Stimulated activated CD8-positive, alpha-beta memory T cell treated with anti-CD3 and anti-CD28 coated beads, Interleukin-15, amount 100 ng/mL, for 1 hour (primary cell): ENCODE results near the gene HS3ST5.
"Not testable (repeated sequence)": the region's sequence is repeated elsewhere in the genome, so short reads cannot be mapped to it uniquely, and the experiment has no call there.

Experiments used
- DNase-seq: peaks from one replicate; pipeline ENCODE4 v3.0.0-alpha.2; 2020; ENCODE audit warnings: low read depth

HS3ST5 gene

DNA sequence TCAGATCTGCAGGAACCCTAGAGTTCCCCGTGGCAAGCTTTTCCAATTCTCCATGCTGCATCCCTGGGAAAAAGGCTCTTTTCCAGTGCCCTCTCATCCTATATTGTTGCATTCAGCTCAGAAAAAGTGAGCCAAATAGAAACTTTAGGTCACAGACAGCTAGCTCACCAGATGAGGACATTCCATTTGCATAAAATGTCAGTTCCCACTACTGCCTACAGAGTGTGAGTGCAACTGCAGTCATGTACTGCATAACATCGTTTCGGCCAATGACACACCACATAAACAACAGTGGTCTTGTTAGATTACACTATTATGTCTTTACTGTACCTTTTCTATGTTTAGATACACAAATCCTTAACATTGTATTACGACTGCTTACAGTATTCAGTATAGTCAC, 8.6 kb downstream of the HS3ST5 start:
- DNase-seq, result no peak

DNA sequence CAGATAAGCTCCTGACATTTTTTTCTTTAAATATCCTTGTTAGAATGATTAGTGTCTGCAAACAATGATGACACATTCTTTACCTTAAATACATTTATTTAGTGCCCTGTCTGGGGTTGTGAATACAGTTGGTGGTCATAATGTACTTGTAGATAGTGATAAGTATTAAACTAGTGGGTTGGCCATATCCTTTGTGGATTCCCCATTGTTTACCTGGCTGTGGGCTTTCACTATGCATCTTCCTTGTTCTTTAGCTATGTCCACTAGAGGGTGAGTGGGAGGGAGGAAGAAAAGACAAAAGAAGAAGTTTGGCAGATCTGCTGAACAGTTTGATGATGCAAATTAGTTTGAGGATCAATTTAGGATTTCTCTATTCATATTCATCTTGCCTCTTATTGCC, 15.7 kb downstream of the HS3ST5 start:
- DNase-seq, result no peak

DNA sequence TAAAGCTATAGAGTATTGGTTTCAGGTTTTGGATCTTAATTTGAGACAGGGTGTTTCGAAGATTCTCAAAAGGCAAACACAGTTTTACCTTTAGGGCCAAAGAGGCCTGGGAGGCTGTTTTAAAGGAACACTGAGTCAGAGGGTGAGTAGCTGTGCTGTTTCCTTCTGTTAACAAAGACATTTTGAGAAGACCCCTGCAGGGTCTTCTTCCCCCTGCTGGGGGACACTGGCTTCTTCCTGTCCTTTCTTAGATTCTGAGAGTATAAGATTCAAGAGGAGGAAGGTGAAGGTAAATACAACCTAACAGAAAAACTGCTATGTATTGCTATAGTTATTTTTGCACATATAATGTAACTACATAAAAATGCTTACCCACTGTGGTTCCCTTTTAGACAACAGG, 19.0 kb downstream of the HS3ST5 start:
- no peak for DNase-seq

DNA sequence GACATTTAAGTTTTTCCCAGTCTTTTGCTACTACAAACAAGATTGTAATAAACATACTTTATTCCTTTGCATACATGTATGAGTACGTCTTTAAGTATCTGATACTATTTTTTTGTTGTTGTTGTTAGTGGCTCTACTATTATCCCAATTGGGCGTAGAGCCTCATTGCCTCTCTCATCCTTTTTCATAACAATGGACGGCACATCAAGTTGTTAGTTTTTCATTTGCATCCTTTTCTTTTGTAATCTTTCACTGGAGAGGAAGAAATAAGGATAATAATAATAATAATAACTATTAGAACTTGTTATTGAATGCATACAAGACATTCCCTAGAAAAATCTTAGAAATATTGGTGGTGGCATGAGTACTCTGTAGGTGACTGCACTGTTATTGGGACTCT, 23.1 kb downstream of the HS3ST5 start:
- no peak for DNase-seq

DNA sequence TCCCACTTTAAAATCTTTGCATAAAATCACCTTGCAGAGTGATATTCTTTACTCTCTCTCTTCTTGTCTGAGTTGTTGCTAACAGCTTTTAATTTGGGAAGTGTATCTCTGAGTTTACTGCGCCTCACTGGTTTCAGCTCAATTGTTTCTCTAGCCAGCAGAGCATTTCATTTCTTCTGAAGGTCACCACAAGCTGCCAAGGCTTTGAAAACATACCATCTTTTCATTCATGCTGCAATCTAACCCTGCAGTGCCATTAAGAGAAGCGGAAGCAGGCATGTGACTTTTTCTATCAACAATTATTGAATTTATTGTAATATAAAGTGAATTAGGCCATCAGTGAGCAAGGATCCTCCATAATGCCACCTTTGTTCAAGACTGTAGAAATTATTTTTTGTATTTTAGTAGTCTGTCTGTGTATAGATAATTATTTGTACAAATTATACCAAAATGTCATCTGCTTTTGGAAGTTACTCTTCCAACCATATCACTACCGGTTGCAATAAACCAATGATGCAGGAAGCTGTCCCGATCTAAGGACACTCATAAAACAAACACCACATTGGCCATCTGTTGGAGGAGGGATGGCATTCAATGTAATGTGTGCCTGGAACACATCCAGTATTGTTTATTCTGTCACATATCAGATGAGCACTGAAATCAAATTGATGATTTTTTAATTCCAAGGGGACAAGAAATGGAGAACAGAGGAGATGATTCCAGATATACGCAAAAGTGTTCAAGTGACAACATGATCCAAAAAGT, 26.8 kb downstream of the HS3ST5 start:
- DNase-seq, result no peak

DNA sequence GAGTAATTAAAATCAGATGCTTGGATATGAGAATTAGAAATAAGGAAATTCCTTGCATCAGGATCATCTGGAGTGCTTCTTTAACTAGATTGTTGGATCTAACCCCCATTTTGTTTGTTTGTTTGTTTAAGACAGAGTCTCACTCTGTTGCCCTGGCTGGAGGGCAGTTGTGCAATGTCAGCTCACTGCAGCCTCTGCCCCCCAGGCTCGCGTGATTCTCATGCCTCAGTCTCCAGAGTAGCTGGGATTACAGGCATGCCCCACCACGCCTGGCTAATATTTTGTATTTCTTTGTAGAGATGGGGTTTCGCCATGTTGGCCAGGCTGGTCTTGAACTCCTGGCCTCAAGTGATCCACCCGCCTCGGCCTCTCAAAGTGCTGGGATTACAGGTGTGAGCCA, 29.0 kb downstream of the HS3ST5 start:
- not testable (repeated sequence) for DNase-seq

DNA sequence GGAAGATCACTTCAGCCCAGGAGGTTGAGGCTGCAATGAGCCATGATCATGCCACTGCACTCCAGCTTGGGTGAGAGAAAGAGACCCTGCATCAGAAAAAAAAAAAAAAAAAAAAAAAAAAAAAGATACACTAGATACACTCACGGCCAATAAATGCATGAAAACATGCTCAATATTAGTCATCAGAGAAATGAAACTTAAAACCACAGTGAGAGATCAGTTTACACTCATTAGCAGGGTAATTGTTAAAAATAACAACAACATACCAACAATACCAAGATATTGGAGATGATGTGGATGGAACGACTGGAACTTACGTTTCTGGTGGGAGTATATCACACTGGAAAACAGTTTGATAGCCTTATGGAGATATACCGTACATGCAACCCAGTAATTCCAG, 29.9 kb downstream of the HS3ST5 start:
- no peak for DNase-seq

DNA sequence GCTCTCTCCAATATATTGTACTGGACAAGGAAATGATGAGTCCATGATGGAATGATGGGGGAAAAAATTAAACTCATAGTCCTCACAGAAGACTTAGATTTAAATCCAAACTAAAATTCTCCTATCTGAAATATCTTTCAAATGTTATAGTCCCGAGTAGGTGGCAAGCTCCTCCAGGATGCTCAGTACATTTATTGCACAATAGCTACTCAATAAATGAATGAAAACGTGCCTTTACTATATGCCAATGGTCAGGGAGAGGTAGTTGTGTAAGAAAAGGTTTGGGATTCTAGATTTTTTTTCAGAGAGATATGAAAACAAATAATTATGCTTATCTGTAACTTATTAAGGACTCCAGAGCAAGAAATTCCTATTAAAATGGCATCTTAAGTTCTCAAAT, 32.8 kb downstream of the HS3ST5 start:
- no peak for DNase-seq

DNA sequence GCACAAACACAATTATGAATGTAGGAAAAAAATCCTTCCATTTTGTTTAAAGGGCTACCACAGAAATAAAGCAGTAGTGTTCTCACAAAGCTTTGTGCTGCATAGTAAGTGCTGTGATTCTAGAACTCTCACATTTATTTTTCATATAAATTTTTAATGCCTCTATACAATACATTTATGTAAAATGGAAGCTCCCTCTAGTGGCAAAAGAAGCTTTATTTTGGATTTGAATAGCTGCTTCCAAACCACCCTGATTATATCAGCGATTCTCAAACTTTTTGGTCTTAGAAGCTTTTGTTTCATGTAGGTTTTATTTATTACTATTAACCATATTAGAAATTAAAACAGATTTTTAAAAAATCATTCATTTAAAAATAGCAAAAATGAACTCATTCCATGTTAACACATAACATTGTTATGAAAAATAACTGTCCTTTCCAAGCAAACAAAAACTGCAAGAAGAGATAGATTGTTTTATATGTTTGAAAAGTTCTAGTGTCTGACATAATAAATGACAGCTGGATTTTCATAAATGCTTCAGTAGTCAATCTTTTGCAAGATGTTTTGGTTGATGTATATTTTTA, 38.4 kb downstream of the HS3ST5 start:
- DNase-seq, result no peak

DNA sequence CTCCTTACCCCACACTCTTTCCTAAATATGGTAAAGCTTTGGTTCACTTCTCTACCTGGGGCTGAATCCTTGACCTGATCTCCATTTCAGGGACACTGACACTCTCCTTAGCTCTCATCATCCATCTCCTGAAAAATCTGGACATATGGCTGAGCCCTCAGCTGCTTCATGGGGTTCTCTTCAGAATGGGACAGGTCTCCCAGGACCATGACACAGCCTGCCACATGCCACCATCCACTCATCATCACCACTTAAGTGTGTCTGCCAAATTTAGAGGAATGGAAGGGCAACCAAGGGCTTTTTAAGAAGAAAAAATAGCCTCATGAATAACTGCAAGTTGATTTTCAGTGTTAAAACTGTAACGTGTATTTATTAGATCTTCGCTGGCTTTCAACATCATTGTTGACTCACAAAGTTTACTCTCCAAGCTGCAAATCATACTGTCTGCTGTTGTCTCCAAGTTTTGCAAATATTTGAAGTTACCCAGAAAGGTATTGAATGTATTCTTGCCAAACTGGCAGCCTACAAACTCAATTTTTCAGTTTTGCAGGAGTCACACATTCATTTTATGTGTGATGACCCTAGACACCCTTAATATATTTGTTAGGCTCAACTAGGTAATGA, 41.1 kb downstream of the HS3ST5 start:
- DNase-seq, result no peak

DNA sequence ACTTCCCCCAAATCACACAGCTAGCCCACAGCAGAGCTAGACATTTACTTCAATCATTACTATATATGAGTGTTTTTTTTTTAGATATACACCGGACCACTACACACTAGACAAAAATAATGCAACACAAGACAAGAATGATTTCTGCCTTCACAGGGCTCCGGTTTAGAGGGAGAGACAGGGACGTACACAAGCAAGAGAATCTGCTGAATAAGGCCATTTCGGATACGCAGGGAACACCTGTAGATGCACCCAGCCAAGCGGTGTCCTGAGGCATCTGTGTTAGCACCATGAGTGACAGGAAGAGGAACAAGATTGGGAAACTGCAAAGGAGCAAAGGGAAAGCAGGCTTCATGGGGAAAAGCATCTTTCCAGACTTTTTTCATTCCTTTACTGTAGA, 45.7 kb downstream of the HS3ST5 start:
- DNase-seq, result no peak

DNA sequence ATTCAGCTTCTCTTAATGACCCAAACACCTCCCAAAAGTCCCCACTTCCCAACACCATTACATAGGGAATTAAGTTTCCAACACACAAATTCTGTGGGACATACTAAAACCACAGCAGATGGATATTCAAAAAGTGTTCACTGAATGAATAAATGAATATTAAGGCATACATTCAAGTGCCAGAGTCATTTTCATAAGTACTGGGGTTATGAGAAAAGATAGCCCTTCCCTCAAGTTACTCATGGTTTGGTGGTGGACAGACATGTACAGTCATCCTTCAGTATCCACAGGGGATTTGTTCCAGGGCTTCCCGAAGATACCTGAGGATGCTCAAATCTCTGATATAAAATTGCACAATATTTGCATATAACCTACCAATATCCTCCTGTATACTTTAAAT, 50.4 kb downstream of the HS3ST5 start:
- DNase-seq, result no peak

DNA sequence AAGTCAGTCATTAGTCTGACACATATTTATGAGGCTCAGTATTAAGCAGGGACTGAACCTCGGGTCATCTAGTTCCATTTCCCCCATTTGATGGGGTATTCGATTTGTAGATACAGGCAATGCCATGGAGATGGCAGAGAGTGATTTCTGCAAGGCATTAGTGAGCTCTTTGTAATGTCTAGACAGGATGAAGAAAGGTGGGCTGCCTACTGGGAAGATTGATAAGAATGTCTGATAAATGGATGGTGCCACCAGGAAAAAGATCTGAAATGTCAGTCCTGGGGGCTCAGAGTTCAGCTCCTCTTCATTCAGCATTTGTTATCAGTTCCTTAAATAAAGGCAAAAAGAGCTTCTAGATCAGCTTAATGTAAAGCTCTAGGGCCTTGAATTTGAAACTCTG, 51.4 kb downstream of the HS3ST5 start:
- no peak for DNase-seq

DNA sequence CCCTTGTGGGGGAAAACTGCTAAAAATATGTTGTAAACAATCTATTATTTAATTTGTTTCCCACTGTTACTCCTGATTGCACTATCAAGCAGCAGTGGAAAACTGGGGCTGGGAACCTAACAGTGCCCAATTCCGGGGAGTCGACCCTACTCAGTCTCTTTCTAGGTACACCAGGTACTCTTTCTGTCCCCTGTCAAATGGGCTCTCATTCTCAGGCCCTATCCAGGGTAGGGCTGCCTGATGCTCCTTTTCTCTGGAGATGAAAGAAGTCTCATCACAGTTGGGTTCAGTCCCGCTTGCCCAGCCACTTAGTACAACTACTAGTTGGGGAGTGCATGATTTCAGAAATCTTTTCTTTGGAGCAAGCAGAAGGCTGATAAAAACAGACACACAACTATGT, 52.0 kb downstream of the HS3ST5 start:
- no peak for DNase-seq

DNA sequence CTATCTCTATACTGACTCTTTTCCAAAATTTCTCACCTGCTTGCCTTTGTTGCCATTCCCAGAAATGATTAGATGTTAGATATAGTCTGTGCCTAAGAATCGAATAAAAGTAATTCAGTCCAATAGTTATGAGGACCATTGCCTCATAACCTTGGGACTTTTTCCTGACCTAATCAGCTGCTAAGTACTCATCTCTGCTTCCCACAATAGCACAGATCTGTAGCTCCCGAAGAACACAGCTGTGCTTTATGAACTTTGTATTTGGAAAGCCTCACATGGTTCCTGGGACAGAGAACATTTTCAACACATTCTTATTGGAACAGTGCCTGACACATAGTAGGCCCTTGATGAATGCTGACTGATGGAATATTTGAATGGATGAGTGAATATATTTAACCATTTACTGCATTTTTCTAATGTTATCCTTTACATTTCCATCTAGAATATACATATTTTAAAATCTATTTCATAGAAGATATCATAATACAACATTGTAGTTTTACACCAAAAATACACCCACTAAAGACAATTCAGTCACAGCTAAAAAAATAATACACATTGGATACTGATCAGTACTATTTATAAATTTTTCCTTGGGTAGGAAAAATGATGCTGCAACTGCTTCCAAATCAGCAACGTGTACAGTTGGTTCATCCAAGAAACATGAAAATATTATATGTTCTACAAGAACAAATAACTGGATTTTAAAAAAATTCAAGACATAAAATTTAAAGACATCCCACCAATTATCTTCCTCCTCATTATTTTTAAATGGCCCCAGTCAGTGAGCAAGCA, 53.9 kb downstream of the HS3ST5 start:
- DNase-seq, result no peak

DNA sequence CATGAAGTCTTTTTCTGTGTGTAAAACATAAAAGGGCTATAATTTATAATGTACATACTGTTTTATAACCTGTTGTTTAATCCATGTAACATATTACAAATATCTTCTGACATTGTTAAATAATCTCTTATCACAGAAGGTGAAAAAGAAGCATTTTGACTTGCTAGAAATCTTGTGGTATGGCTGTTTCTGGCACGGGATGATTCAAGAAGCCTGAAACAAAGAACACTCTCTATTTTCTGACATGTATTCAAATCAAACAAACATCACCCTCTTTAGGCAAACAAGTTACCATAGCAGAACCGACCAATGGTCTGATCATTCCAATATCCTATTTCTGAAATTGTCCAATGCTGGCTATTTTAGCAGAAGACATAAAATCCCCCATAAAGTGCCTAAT, 55.4 kb downstream of the HS3ST5 start:
- DNase-seq, result no peak

DNA sequence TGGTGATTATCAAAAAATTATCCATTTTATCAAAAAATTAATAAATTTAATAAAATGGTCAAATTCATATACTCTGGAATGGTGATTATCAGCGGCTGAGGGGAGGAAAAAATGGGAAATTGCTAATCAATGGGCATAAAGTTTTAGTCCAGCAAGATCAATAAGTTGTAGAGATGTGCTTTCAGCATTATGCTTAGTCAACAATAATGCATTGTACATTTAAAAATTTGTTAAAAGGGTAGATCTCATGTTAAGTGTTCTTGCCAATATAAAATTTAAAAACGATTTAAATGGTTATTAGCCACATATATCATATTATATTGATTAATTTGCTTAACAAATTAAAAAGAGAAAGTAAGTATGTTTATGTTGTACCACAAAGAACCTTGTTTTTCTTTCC, 56.6 kb downstream of the HS3ST5 start:
- no peak for DNase-seq

DNA sequence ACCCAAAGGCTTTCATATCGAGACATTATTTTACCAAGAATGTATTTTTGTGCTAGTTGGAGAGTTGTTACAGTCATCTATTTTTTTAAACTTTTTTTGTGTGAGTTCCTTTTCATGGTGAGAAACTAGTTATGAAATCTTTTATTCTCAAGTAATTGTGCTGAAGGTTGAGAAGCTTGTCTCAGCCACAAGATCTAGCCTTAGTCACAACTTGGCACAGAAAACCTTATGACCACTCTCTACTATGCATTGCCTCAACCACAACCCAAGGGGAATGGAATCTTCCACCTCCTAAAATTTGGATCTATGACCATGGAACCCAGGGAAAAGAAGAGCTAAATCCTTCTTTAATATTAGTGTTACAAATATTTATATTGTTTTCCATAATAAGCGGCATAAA, 58.5 kb downstream of the HS3ST5 start:
- no peak for DNase-seq

DNA sequence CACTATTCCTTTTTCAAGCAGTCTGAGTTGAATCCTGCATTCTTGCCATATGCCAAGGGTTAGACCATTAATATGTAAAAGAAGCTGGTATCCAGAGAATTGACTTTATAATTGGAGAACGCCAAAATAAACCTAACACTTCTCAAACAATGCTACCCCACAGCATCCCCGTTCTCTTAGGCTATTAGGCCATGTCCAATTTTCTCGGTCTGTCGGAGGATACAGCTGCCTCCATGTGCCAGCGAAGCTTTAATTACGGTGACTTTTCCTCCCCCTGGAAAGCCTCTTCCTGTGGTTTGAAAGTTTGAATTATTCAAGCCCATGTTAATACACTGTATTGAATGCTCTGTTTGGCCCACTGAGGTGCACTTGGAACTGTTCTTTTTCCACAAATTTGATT, 60.5 kb downstream of the HS3ST5 start:
- no peak for DNase-seq

DNA sequence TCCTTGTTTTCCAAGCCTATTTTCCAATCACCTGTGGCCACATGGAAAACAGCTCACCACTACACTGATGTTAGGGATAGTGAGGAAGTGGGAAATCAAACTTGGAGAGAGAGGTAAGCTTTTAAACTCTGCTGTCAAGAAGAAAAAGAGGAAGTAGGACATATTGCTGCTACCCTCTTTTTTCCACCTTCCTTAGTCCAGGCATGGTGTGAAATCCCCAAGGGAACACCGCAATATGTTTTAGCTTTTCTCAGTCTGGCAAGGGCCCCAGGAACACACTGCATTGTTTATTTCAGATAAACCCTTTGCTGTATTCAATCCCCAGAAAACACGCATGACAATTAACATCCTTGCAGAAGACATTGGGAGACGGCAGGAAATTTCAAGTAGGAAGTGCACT, 61.3 kb downstream of the HS3ST5 start:
- DNase-seq, result no peak

DNA sequence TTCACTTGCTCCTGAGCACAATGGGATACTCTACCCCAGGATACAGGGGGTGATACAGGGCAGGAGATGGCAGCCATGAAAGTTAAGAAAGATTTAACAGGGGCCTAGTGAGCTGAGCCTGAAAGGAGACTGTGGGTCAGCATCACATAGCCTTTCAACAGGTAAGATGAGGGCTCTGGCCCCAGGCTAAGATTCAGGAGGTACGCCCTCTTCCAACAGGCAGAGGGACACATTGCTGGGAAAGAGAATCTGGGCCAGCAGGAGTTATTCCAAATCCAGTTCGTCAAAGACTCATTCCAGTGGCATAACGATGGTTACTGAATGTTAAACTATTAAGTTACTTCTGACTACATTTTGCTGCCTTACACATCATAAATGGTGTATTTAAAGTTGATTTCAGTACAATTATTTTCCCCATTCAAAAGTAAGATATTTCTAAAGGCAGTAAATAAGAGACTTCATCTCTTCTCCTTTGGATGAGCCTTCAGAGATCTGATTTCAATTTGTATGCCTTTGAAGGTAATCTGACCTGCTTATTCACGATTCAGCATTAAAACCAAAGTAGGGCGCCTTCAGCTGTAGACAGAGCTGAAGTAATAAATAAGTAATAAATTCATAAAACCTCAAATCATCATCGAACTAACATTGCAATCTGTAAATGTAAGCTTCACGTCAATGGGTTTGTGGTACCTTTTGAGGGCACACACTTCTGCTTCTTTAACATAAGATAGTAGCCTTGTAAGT, 62.4 kb downstream of the HS3ST5 start:
- DNase-seq, result no peak

DNA sequence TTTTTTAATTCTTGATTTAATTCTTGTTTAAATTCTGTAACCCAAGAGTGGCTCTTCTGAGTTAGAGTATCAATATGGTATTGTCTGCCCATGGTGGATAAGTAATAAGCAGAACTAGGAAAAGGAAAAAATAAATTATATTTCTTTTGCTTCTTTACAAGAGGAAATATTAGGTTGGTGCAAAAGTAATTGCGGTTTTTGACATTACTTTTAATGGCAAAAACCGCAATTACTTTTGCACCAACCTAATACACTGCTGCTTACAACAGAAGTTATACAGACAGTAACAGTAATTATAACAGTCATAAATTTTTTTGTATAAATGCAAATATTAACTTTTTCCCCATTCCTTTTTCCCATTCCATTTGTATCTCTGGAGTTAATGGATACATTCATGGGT, 65.6 kb downstream of the HS3ST5 start:
- DNase-seq, result no peak
